ENCODE results near the gene CHST8. TPM values are rescaled to one million over a fixed set of nuclear protein-coding genes. Genes with fewer than 3 reads are reported as not detected.

CHST8 gene
- polyA plus RNA-seq, 4 donors, result 0.14 to 0.39 (median 0.27) TPM

GRCh38 chr19:33779849-33780248, 158.1 kb downstream of the CHST8 start:
- DNase-seq (ENCODE audit: low read depth in 4 of 4, low spot score in 2 of 4), result no peak

DNA sequence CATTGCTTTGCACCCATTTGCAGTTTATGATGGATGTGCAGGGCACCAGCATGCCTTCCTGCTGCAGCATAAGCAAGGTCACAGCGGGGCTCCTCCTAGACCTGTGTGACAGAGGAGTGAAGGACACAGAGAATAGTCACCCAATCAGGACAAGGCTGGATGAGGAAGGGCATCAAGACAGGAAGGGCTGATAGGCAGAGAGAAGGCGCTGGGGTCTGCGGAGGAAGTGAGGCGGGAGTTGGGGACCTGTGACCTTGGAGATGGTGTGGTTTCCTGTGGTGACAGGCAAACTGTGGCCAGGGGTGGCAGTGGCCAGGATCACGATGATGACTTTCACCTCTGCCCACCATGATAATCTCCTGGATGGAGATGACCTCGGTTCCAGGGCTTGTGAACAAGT, 158.5 kb downstream of the CHST8 start:
- no peak for DNase-seq (ENCODE audit: low read depth in 4 of 4, low spot score in 2 of 4)

- no peak for DNase-seq (ENCODE audit: low read depth in 4 of 4, low spot score in 2 of 4)
Observed at GRCh38 chr19:33780746-33781145, 159.0 kb downstream of the CHST8 start.

DNA sequence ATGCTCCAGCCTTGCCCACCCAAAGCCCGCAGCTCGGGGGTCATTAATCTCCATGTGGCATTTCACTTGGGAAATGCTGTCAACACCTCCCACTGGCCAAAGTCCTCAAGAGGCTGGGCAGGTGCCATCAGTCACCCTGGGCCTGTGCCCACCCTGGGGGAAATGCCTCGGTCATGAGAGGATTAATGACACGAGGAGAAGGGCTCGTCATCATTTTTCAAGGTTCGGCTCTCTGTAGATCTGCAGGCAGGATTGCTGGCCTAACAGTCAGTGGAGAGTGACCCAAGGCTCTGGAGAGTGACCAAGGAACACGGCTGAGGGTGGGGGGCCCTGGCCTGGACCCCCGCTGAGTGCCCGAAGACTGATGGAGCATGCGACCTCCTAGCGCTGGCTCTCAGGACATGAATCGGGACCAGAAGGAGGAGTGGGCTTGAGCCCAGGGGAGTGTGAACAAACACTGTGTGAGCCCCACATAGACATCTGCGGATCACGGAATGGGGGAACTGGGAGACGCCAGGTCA, 159.7 kb downstream of the CHST8 start:
- DNase-seq (ENCODE audit: low read depth in 4 of 4, low spot score in 2 of 4), result no peak

DNA sequence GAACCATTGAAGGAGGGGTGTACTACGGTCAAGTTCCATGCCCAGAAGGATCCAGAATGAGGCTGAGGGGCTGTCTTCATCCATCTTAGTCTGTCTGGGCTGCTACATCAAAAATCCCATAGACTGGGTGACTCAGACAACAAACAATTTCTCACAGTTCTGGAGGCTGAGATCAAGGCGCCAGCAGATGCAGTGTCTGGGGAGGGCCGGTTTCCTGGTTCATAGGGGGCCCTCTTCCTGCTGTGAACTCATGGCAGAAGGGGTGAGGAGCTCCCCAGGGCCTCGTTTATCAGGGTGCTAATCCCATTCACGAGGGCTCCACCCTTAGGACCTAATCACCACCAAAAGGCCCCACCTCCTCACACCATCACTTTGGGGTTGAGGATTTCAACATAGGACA, 160.2 kb downstream of the CHST8 start:
- DNase-seq (ENCODE audit: low read depth in 4 of 4, low spot score in 2 of 4), result no peak

- DNase-seq (ENCODE audit: low read depth in 4 of 4, low spot score in 2 of 4), result no peak
Observed at GRCh38 chr19:33784432-33784831, 162.7 kb downstream of the CHST8 start.

GRCh38 chr19:33785795-33786194, 164.0 kb downstream of the CHST8 start:
- DNase-seq (ENCODE audit: low read depth in 4 of 4, low spot score in 2 of 4), result no peak

GRCh38 chr19:33788676-33789075, 166.9 kb downstream of the CHST8 start:
- no peak for DNase-seq (ENCODE audit: low read depth in 4 of 4, low spot score in 2 of 4)

GRCh38 chr19:33789344-33789743, 167.6 kb downstream of the CHST8 start:
- DNase-seq (ENCODE audit: low read depth in 4 of 4, low spot score in 2 of 4), result no peak

GRCh38 chr19:33794683-33795369, 173.1 kb downstream of the CHST8 start:
- peak in 1 of 4 donors; percentile 46 for DNase-seq (ENCODE audit: low read depth in 4 of 4, low spot score in 2 of 4)

- peak; percentile 75 to 81 (median 80) for DNase-seq (ENCODE audit: low read depth in 4 of 4, low spot score in 2 of 4)
Observed at GRCh38 chr19:33795370-33796163, 173.8 kb downstream of the CHST8 start.

GRCh38 chr19:33796164-33796875, 174.6 kb downstream of the CHST8 start, which contains the start of gene KCTD15:
TSS of gene KCTD15 (plus strand) at chr19:33796870. CDS start at chr19:33800455, 3,585 bp downstream.
- no peak for DNase-seq (ENCODE audit: low read depth in 4 of 4, low spot score in 2 of 4)

DNA sequence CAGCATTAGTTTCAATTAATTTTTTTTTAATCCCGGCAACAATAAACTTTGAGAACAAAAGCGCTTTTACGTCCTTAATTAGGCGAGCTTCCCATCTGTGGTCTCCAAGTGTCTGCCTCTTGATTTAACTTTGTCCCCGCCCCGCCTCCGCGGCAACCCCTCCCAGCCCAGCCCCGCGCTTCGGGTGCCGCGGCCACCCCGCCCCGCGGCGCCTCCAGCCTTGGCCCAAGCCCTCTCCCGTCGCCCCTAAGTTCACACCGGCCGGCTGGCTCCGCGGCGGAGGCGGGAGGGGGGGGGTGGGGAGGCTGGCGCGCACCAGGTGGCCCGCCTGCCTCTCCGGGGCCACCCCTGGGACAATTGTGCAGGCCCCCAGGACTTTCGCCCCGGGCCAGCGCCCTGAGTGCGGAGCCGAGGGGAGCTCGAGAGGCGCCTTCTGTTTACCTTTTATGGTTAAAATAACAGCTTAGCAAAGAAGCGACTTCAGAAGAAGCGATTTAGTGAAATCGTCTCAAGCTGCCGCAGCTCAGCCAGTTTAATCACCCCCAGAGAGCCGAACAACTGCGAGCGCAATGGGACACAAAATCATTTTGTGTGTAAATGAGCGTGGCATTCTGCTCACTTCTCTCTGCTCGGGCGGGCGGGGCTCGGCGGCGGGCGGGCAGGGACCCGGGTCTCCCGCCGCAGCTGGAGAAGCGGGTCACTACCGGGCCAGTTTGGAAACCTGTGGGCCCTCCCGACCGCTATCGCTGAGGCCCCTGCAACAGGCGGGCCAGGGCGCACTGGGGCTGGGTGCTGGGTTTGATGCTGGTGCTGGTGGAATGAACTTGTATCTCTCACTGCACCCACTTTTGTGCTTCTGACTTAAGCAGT, 176.3 kb downstream of the CHST8 start:
- DNase-seq (ENCODE audit: low read depth in 4 of 4, low spot score in 2 of 4), result no peak

- no peak for DNase-seq (ENCODE audit: low read depth in 4 of 4, low spot score in 2 of 4)
Observed at GRCh38 chr19:33798681-33799111, 176.9 kb downstream of the CHST8 start.

- DNase-seq (ENCODE audit: low read depth in 4 of 4, low spot score in 2 of 4), result no peak
Observed at GRCh38 chr19:33799476-33799875, 177.7 kb downstream of the CHST8 start.

DNA sequence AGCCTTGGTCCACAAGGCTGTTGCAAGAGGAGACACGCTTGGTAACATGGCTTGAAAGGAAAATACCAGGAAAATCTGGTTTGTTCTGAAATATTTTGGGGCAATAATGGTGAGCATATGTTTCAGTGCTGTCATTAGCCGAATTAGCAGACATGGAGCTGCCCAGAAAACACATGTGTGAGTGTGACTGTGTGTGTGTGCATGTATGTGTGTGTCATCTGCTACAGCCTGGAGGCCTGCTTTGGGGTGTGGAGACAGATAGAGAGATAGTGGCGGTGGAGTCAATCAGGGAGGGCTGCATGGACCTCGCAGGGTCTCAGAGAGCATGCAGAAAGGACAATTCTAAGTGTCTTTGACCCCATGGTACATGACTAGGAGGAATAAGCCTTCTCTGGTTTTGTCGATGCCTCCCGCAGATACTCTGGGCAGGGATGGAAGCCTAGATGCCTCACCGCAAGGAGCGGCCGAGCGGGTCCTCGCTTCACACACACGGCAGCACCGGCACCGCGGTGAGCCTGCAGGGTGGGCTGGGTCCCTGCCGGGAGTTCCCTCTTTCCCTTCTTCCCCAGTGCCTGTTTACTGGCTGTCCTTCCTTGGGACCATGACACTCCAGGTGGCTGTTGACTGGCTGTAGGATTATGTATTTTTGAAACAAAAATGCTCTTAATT, 178.4 kb downstream of the CHST8 start:
- DNase-seq (ENCODE audit: low read depth in 4 of 4, low spot score in 2 of 4), result no peak

GRCh38 chr19:33801411-33801810, 179.7 kb downstream of the CHST8 start:
- DNase-seq (ENCODE audit: low read depth in 4 of 4, low spot score in 2 of 4), result no peak

- DNase-seq (ENCODE audit: low read depth in 4 of 4, low spot score in 2 of 4), result no peak
Observed at GRCh38 chr19:33802001-33802400, 180.2 kb downstream of the CHST8 start.

GRCh38 chr19:33802801-33803200, 181.0 kb downstream of the CHST8 start:
- DNase-seq (ENCODE audit: low read depth in 4 of 4, low spot score in 2 of 4), result no peak

DNA sequence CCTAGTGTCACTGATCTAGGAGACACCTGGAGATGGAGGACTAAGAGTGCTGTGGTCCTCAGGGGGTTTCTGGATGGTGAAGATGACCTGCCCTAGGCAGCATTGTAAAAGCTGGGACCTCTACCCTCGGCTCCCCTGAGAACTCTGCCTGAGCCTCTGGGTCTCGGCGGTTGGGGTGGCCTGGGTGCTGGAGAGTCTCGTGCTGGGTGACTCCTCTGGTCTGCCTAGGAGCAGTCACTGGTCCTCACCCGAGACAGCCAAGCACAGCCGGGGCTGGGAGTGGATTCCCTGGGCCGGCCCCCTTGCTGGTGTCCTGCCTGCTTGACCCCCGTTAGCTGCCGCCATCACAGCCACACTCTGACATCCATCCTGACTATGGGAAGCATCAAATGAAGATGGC, 181.6 kb downstream of the CHST8 start:
- no peak for DNase-seq (ENCODE audit: low read depth in 4 of 4, low spot score in 2 of 4)

All from left renal cortex interstitium (tissue), 4 donors.